CD4-positive, alpha-beta T cell (primary cell): ENCODE measurements around the gene FNDC3B. TPM values are rescaled to one million over a fixed set of nuclear protein-coding genes. Genes with fewer than 3 reads are reported as not detected.

ENCODE experiments used
- ATAC-seq: fragments of 200-7000 bp; cut with Tn5 transposase; one replicate; pipeline ENCODE4 v1.10.0; 2022; ENCODE audit warnings: mild to moderate bottlenecking; ENCODE audit not compliant: poor library complexity
- CTCF ChIA-PET: fragments of 350-600 bp; sonication (Branson Sonifier 250); formaldehyde crosslinking; loops from one replicate; lab custom pipeline; 2021; ENCODE audit warnings: antibody characterized with exemption, inconsistent platforms; lab: Charles Lee
- POLR2A ChIA-PET: fragments of 350-600 bp; sonication (Branson Sonifier 250); formaldehyde crosslinking; loops from one replicate; lab custom pipeline; 2021; ENCODE audit warnings: antibody characterized with exemption, inconsistent platforms; lab: Charles Lee
- DNase-seq, 14 experiments: peaks; one replicate each; pipeline ENCODE4 v3.0.0-alpha.2; 2013 to 2020; ENCODE audit warnings: mixed read lengths in 2 of 14
- H3K27ac ChIP-seq, 2 donors: one replicate each; pipeline versions ENCODE4 v1.5.1 to v1.7.0; 2013; ENCODE audit warnings: low read length in 2 of 2, low read depth in 1 of 2, mild to moderate bottlenecking in 1 of 2
- H3K27me3 ChIP-seq, 2 experiments: 1 replicate in 1 of 2; 2 replicates in 1 of 2; pipeline versions ENCODE4 v1.6.1 to v1.7.0; 2013; ENCODE audit warnings: low read length in 2 of 2, control low read depth in 1 of 2, mild to moderate bottlenecking in 1 of 2, moderate library complexity in 1 of 2; ENCODE audit not compliant: insufficient read depth in 2 of 2, control insufficient read depth in 1 of 2
- H3K36me3 ChIP-seq: one replicate; pipeline ENCODE4 v1.6.1; 2013; ENCODE audit warnings: low read length, control low read depth; ENCODE audit not compliant: insufficient read depth
- H3K4me1 ChIP-seq: one replicate; pipeline ENCODE4 v1.6.1; 2013; ENCODE audit warnings: low read length, control low read depth; ENCODE audit not compliant: insufficient read depth
- H3K4me3 ChIP-seq: one replicate; pipeline ENCODE4 v1.5.1; 2013; ENCODE audit warnings: mild to moderate bottlenecking, low read length, moderate library complexity
- H3K9me3 ChIP-seq, 2 experiments: 1 replicate in 1 of 2; 2 replicates in 1 of 2; pipeline versions ENCODE4 v1.6.1 to v1.7.0; 2013; ENCODE audit warnings: low read length in 2 of 2, mild to moderate bottlenecking in 2 of 2, control low read depth in 1 of 2, moderate library complexity in 1 of 2; ENCODE audit not compliant: control insufficient read depth in 1 of 2, insufficient read depth in 1 of 2
- H3K27ac Mint-ChIP-seq: one replicate; pipeline ENCODE4 v1.8.0; 2020; ENCODE audit warnings: mixed read lengths
- H3K27me3 Mint-ChIP-seq: one replicate; pipeline ENCODE4 v1.8.0; 2021; ENCODE audit warnings: mixed read lengths
- H3K36me3 Mint-ChIP-seq: one replicate; pipeline ENCODE4 v1.8.0; 2021; ENCODE audit warnings: low read depth, mixed read lengths
- H3K4me1 Mint-ChIP-seq: one replicate; pipeline ENCODE4 v1.8.0; 2021; ENCODE audit warnings: low read depth, mixed read lengths
- H3K4me3 Mint-ChIP-seq: one replicate; pipeline ENCODE4 v1.8.0; 2020; ENCODE audit warnings: mild to moderate bottlenecking, mixed read lengths
- H3K9me3 Mint-ChIP-seq: one replicate; pipeline ENCODE4 v1.8.0; 2020; ENCODE audit warnings: mixed read lengths
- intact Hi-C, 2 experiments: fragments of 100-400 bp; cut with DNase I in 1 of 2; cut with micrococcal nuclease in 1 of 2; formaldehyde crosslinking; loops; one replicate each; pipeline versions ENCODE4 v1.15.1 to v1.9.0; 2023 to 2025; cut with DNase I, micrococcal nuclease
- total RNA-seq, 174 experiments: library from RNA in 2 of 174; stranded (reverse) in 2 of 174; gene quantifications; one replicate each; pipeline ENCODE4 v1.2.3 and lab custom pipeline; 2021 to 2026
- TF ChIP-seq, protein P1 (sequence below): fragments of 200-600 bp; IDR thresholded peaks from one replicate; pipeline ENCODE4 v1.8.0; 2022; ENCODE audit warnings: antibody characterized with exemption, mild to moderate bottlenecking

The FNDC3B gene
- total RNA-seq, 2 experiments from 2014 or later, result 26.1 to 28.7 TPM

DNA sequence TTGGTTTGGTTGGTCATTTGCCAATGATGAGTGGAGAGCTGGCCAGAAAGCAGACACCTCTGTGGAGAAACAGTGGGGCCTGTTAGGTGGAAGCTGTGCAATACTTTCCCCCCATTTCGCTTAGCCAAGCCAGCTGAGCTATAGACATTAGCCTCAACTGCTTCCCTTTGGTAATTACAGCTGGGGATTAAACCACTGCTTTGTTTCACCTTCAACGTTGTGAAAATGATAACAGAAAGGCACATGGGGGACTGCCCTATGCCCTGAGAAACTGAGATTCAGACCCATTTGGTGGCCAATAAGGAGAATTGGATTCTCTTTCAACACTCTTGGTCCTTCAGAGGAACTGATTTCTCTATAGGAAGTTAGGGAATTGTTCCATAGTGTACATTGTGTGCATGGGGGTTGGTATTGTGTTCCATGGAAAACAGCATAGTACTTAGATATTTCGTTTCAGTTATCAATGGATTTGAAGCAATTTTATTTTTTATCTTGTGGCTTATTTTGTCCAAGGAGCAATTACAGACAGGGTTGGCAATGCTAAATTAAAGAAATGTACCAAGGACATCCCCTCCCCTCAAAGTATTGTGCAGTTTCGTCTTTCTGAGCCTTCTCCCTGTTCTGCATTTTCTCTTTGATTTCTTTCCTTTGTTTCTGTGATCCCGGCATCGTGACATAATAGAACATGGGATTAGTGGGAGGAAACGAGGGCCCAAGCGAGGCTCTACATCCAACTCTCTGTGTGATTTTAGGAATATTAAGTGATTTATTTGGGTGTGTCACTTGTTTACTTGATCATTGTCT, 194.3 kb downstream of the FNDC3B start:
- no peaks in the 10 kb centered on the region for H3K4me1 Mint-ChIP-seq

DNA sequence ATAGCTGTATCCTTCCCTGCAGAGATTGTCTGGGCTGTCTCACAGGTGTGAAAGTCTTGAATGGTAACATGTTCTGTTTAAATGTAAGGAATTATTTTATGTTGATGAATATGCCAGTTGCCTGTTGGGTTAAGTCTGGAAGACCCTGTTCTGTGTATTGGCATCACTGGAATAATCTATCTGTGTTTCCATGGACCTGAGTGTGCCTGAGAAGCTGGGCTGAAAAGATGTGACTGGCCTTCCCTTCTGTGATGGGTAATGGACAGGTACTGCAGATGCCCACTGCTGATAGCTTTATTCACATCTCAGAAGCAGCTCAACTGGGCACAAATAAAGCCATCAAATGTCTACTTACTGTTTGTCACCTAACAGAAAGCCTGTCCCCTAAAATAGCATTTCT, 196.3 kb downstream of the FNDC3B start:
- Mint-ChIP-seq H3K27ac (no peak overlapping the region), H3K4me1 (no peaks in the 10 kb centered on the region), H3K27me3 (no peaks in the 10 kb centered on the region), H3K36me3 (peaks cover 18% of the 10 kb centered on the region), H3K9me3 (peaks cover 2% of the 10 kb centered on the region), H3K4me3 (no peak overlapping the region)
- no peak overlapping the region for H3K4me3 ChIP-seq
- TF ChIP-seq, protein P1, sequence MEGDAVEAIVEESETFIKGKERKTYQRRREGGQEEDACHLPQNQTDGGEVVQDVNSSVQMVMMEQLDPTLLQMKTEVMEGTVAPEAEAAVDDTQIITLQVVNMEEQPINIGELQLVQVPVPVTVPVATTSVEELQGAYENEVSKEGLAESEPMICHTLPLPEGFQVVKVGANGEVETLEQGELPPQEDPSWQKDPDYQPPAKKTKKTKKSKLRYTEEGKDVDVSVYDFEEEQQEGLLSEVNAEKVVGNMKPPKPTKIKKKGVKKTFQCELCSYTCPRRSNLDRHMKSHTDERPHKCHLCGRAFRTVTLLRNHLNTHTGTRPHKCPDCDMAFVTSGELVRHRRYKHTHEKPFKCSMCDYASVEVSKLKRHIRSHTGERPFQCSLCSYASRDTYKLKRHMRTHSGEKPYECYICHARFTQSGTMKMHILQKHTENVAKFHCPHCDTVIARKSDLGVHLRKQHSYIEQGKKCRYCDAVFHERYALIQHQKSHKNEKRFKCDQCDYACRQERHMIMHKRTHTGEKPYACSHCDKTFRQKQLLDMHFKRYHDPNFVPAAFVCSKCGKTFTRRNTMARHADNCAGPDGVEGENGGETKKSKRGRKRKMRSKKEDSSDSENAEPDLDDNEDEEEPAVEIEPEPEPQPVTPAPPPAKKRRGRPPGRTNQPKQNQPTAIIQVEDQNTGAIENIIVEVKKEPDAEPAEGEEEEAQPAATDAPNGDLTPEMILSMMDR, result no peak
- ChIA-PET CTCF (interaction anchor here (1.4 kb wide), 1 partner anchor 10 kb away, joined by 6 read pairs; no protein-coding TSS in a partner anchor), POLR2A (no interaction called here)
- H3K27ac ChIP-seq, result no peak overlapping the region
- DNase-seq (no peak), ATAC-seq (no peak)
- H3K9me3 ChIP-seq, result no peaks in the 10 kb centered on the region
- H3K4me1 ChIP-seq, result no peaks in the 10 kb centered on the region
- no peaks in the 10 kb centered on the region for H3K36me3 ChIP-seq
- intact Hi-C loops, result no loop called here
- H3K27me3 ChIP-seq, result no peaks in the 10 kb centered on the region

More for the DNA sequence above, 194.3 kb downstream of the FNDC3B start:
- Histone ChIP-seq H3K4me3 (no peak overlapping the region), H3K27ac (no peak overlapping the region), H3K9me3 (no peaks in the 10 kb centered on the region), H3K4me1 (no peaks in the 10 kb centered on the region), H3K27me3 (no peaks in the 10 kb centered on the region), H3K36me3 (no peaks in the 10 kb centered on the region)
- ChIA-PET CTCF (no interaction called here), POLR2A (no interaction called here)
- no peak for ATAC-seq
- TF ChIP-seq, protein P1, result no peak
- H3K36me3 Mint-ChIP-seq, result peaks cover 18% of the 10 kb centered on the region
- no peaks in the 10 kb centered on the region for H3K9me3 Mint-ChIP-seq
- no peak overlapping the region for H3K4me3 Mint-ChIP-seq
- DNase-seq, result no peak
- no peak overlapping the region for H3K27ac Mint-ChIP-seq
- H3K27me3 Mint-ChIP-seq, result no peaks in the 10 kb centered on the region
- intact Hi-C loops, result no loop called here

DNA sequence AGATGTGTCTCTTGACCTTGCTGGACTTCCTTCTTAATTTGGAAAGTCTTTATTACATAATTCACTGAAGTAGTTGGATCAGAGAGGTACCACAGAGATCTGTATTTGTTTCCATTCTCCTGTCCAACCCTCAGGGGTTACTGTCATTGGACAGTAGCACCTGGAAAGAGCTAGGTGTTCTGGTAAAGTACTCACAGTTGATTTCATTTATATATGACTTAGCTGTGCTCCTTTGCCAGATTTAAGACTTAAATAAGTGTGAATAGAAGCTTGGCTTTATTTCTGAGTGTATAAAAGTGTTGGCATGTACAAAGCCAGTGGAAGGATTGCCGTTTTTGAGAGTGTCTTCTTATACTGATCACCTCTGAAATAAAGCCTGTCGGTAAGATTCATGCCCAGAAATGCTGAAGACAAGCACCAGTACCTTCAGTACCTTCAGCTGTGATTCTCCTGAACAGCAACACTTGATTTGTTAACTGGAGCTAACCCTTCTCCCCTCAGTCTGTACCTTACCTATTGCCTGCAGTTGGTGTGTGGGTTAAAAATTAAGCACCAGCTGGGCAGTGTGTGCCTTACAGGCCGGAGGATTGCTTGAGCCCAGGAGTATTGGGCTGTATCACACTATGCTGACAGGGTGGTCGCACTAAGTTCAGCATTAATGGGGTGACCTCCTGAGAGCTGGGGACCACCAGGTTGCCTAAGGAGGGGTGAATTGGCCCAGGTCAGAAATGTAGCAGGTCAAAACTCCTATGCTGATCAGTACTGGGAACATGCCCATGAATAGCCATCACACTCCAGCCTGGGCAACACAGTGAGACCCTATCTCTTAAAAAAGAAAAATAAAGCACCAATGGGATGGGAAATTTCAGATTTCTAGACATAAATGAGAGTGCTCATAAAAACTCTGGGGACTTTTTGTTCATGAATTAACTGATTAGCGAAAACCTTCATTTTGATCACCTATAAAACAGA, 197.7 kb downstream of the FNDC3B start:
- DNase-seq (no peak), ATAC-seq (no peak)
- H3K4me1 Mint-ChIP-seq, result no peaks in the 10 kb centered on the region
- H3K9me3 Mint-ChIP-seq, result peaks cover 2% of the 10 kb centered on the region
- Histone ChIP-seq H3K9me3 (peaks cover 0 to under 1% of the 10 kb centered on the region in 2 experiments), H3K27me3 (no peaks in the 10 kb centered on the region), H3K4me3 (no peak overlapping the region), H3K36me3 (no peaks in the 10 kb centered on the region), H3K4me1 (no peaks in the 10 kb centered on the region), H3K27ac (no peak overlapping the region)
- no peak overlapping the region for H3K27ac Mint-ChIP-seq
- ChIA-PET CTCF (interaction anchor here (1.4 kb wide), 1 partner anchor 8 kb away, joined by 6 read pairs; no protein-coding TSS in a partner anchor), POLR2A (no interaction called here)
- intact Hi-C loops, result no loop called here
- H3K4me3 Mint-ChIP-seq, result no peak overlapping the region
- H3K36me3 Mint-ChIP-seq, result peaks cover 31% of the 10 kb centered on the region
- TF ChIP-seq, protein P1, result no peak
- no peaks in the 10 kb centered on the region for H3K27me3 Mint-ChIP-seq
